H9 (cell line): ENCODE measurements around the gene ENDOV. TPM values are rescaled to one million over a fixed set of nuclear protein-coding genes. Genes with fewer than 3 reads are reported as not detected.

Experiments used
- DNase-seq: peaks from one replicate; pipeline ENCODE4 v3.0.0-alpha.2; 2017
- H2AFZ ChIP-seq: one replicate; pipeline ENCODE4 v1.6.1; 2013; ENCODE audit warnings: mild to moderate bottlenecking, low read length, control low read depth, moderate library complexity
- H2AK5ac ChIP-seq: 2 replicates; pipeline ENCODE4 v1.6.1; 2013; ENCODE audit warnings: low read length, control low read depth, mixed read lengths; ENCODE audit not compliant: insufficient read length
- H2BK120ac ChIP-seq: one replicate; pipeline ENCODE4 v1.6.1; 2013; ENCODE audit warnings: low read depth, mild to moderate bottlenecking, low read length, control low read depth, inconsistent platforms; ENCODE audit not compliant: poor library complexity, severe bottlenecking
- H2BK12ac ChIP-seq: 2 replicates; pipeline ENCODE4 v1.6.1; 2013; ENCODE audit warnings: low read length, control low read depth, mixed read lengths, low read depth; ENCODE audit not compliant: insufficient read length
- H2BK15ac ChIP-seq: 2 replicates; pipeline ENCODE4 v1.6.1; 2013; ENCODE audit warnings: low read depth, low read length, control low read depth
- H2BK20ac ChIP-seq: one replicate; pipeline ENCODE4 v1.6.1; 2013; ENCODE audit warnings: low read depth, mild to moderate bottlenecking, low read length, control low read depth, inconsistent platforms; ENCODE audit not compliant: poor library complexity, severe bottlenecking
- H2BK5ac ChIP-seq: 2 replicates; pipeline ENCODE4 v1.6.1; 2013; ENCODE audit warnings: low read length, control low read depth, mixed read lengths; ENCODE audit not compliant: insufficient read length
- H3K14ac ChIP-seq: 2 replicates; pipeline ENCODE4 v1.6.1; 2013; ENCODE audit warnings: low read length, control low read depth; ENCODE audit not compliant: insufficient read depth
- H3K18ac ChIP-seq: 2 replicates; pipeline ENCODE4 v1.6.1; 2013; ENCODE audit warnings: low read depth, mild to moderate bottlenecking, mixed read lengths, low read length, control low read depth; ENCODE audit not compliant: insufficient read length
- H3K23ac ChIP-seq: 2 replicates; pipeline ENCODE4 v1.6.1; 2013; ENCODE audit warnings: low read length, control low read depth, mixed read lengths, low read depth; ENCODE audit not compliant: insufficient read length
- H3K23me2 ChIP-seq: 2 replicates; pipeline ENCODE4 v1.6.1; 2013; ENCODE audit warnings: low read depth, mild to moderate bottlenecking, mixed read lengths, low read length, control low read depth; ENCODE audit not compliant: insufficient read length, poor library complexity, severe bottlenecking
- H3K27ac ChIP-seq: 2 replicates; pipeline ENCODE4 v1.5.1; 2013; ENCODE audit warnings: low read length, control low read depth, mixed read lengths, low read depth; ENCODE audit not compliant: insufficient read length
- H3K27me3 ChIP-seq: 2 replicates; pipeline ENCODE4 v1.6.1; 2013; ENCODE audit warnings: low read length, control low read depth, inconsistent platforms; ENCODE audit not compliant: insufficient read depth
- H3K4ac ChIP-seq: 2 replicates; pipeline ENCODE4 v1.6.1; 2013; ENCODE audit warnings: low read depth, mild to moderate bottlenecking, control low read depth, inconsistent platforms, low read length, moderate library complexity
- H3K4me1 ChIP-seq: 2 replicates; pipeline ENCODE4 v1.6.1; 2013; ENCODE audit warnings: low read length, control low read depth, inconsistent platforms; ENCODE audit not compliant: insufficient read depth
- H3K4me2 ChIP-seq: 2 replicates; pipeline ENCODE4 v1.6.1; 2013; ENCODE audit warnings: low read length, control low read depth, mixed read lengths; ENCODE audit not compliant: insufficient read length, insufficient read depth
- H3K56ac ChIP-seq: 2 replicates; pipeline ENCODE4 v1.6.1; 2013; ENCODE audit warnings: low read depth, mild to moderate bottlenecking, mixed read lengths, low read length, control low read depth; ENCODE audit not compliant: insufficient read length
- H3K79me1 ChIP-seq: 2 replicates; pipeline ENCODE4 v1.6.1; 2013; ENCODE audit warnings: low read depth, mild to moderate bottlenecking, moderate library complexity, low read length, control low read depth, inconsistent platforms; ENCODE audit not compliant: insufficient read depth, poor library complexity, severe bottlenecking
- H3K79me2 ChIP-seq: 2 replicates; pipeline ENCODE4 v1.6.1; 2013; ENCODE audit warnings: low read length, control low read depth, inconsistent platforms; ENCODE audit not compliant: insufficient read depth
- H3K9ac ChIP-seq: 2 replicates; pipeline ENCODE4 v1.6.1; 2013; ENCODE audit warnings: low read length, control low read depth, mixed read lengths; ENCODE audit not compliant: insufficient read length; ENCODE audit errors: extremely low read depth
- H3K9me3 ChIP-seq: one replicate; pipeline ENCODE4 v1.6.1; 2013; ENCODE audit warnings: low read depth, low read length, inconsistent platforms; ENCODE audit not compliant: control insufficient read depth
- H3T11ph ChIP-seq: one replicate; pipeline ENCODE4 v1.6.1; 2013; ENCODE audit warnings: mild to moderate bottlenecking, low read length, control low read depth, inconsistent platforms
- H4K20me1 ChIP-seq: one replicate; pipeline ENCODE4 v1.6.1; 2013; ENCODE audit not compliant: control insufficient read depth, insufficient read length, insufficient read depth
- H4K5ac ChIP-seq: 2 replicates; pipeline ENCODE4 v1.6.1; 2013; ENCODE audit warnings: low read depth, mild to moderate bottlenecking, mixed read lengths, low read length, control low read depth; ENCODE audit not compliant: insufficient read length
- H4K8ac ChIP-seq: replicated peaks from 2 replicates; pipeline ENCODE4 v1.6.1; 2013; ENCODE audit warnings: low read length, control low read depth, mixed read lengths, low read depth; ENCODE audit not compliant: insufficient read length
- H4K91ac ChIP-seq: 2 replicates; pipeline ENCODE4 v1.6.1; 2013; ENCODE audit warnings: low read depth, mild to moderate bottlenecking, moderate library complexity, mixed read lengths, low read length, control low read depth; ENCODE audit not compliant: insufficient read length
- H3K27ac Mint-ChIP-seq, 3 experiments: 2 replicates in 2 of 3; 3 replicates in 1 of 3; pipeline ENCODE4 v1.8.0; 2020 to 2021; ENCODE audit warnings: mixed read lengths in 3 of 3, mild to moderate bottlenecking in 1 of 3, moderate library complexity in 1 of 3
- H3K27me3 Mint-ChIP-seq: 2 replicates; pipeline ENCODE4 v1.8.0; 2021; ENCODE audit warnings: low read depth, mild to moderate bottlenecking, moderate library complexity, mixed read lengths
- H3K36me3 Mint-ChIP-seq, 3 experiments: 2 replicates in 2 of 3; 3 replicates in 1 of 3; pipeline ENCODE4 v1.8.0; 2020 to 2021; ENCODE audit warnings: low read depth in 3 of 3, mixed read lengths in 3 of 3; ENCODE audit not compliant: insufficient read depth in 1 of 3
- H3K4me1 Mint-ChIP-seq, 2 experiments: 2 replicates each; pipeline ENCODE4 v1.8.0; 2020; ENCODE audit warnings: mixed read lengths in 2 of 2
- H3K4me3 Mint-ChIP-seq, 2 experiments: 2 replicates in 1 of 2; 3 replicates in 1 of 2; pipeline ENCODE4 v1.8.0; 2020 to 2021; ENCODE audit warnings: mild to moderate bottlenecking in 2 of 2, mixed read lengths in 2 of 2, moderate library complexity in 1 of 2
- H3K9me3 Mint-ChIP-seq, 2 experiments: 2 replicates in 1 of 2; 3 replicates in 1 of 2; pipeline ENCODE4 v1.8.0; 2020; ENCODE audit warnings: mild to moderate bottlenecking in 2 of 2, mixed read lengths in 2 of 2, moderate library complexity in 1 of 2
- CTCF ChIP-seq: fragments of 200-600 bp; sonication (generic); conservative IDR thresholded peaks from 3 replicates; pipeline ENCODE4 v1.8.0; 2021; ENCODE audit warnings: antibody characterized with exemption, mild to moderate bottlenecking
- WGBS: extraction: QIAGEN DNeasy Blood & Tissue Kit; methylation state at CpG from one replicate; pipeline ENCODE4 v1.1.7; 2013; ENCODE audit warnings: missing lambda C conversion rate, low lambda C conversion rate, mixed read lengths; ENCODE audit not compliant: insufficient read length; ENCODE audit errors: extremely low coverage; 5-methylcytosine and 5-hydroxymethylcytosine counted together
- total RNA-seq: library from RNA; stranded (reverse); gene quantifications from 2 replicates; pipeline ENCODE4 v1.2.1, GENCODE V29; 2021

ENDOV gene
- total RNA-seq, 1 experiment from 2014 or later = 17.1 TPM

GRCh38 chr17:80449194-80449929 lies 34.4 kb downstream of the ENDOV start:
- no peak overlapping the region for H4K8ac ChIP-seq
- Mint-ChIP-seq H3K9me3 (no peaks in the 10 kb centered on the region), H3K4me1 (peaks cover 4 to 11% of the 10 kb centered on the region in 2 experiments; a peak in 3 of 4 replicates), H3K27ac (no peak overlapping the region), H3K4me3 (no peak overlapping the region), H3K27me3 (peaks cover 39% of the 10 kb centered on the region), H3K36me3 (peaks cover 0 to 2% (median 0%) of the 10 kb centered on the region in 3 experiments; a peak in 1 of 7 replicates)
- no peak overlapping the region for H2AK5ac ChIP-seq
- H2BK20ac ChIP-seq = no peak overlapping the region
- peaks cover 5% of the 10 kb centered on the region for H3K23me2 ChIP-seq
- no peak overlapping the region for H2BK120ac ChIP-seq
- no peak overlapping the region for H2AFZ ChIP-seq
- H4K91ac ChIP-seq = no peak overlapping the region
- no peak overlapping the region for H3K14ac ChIP-seq
- no peaks in the 10 kb centered on the region for H3K79me2 ChIP-seq
- no peak overlapping the region for H3K23ac ChIP-seq
- WGBS = no CpG with 5 or more reads among the region's 27 CpGs
- H3K4me2 ChIP-seq = no peak overlapping the region
- H4K5ac ChIP-seq = no peak overlapping the region
- H3K9me3 ChIP-seq = no peaks in the 10 kb centered on the region
- TF ChIP-seq CTCF = no peak
- no peak overlapping the region for H3K9ac ChIP-seq
- no peak overlapping the region for H2BK12ac ChIP-seq
- H3K4ac ChIP-seq = no peak overlapping the region
- H3K4me1 ChIP-seq = no peaks in the 10 kb centered on the region
- H2BK5ac ChIP-seq = no peak overlapping the region
- no peaks in the 10 kb centered on the region for H4K20me1 ChIP-seq
- no peak overlapping the region for H3K18ac ChIP-seq
- no peaks in the 10 kb centered on the region for H3K27me3 ChIP-seq
- no peak overlapping the region for H3T11ph ChIP-seq
- H2BK15ac ChIP-seq = no peak overlapping the region
- no peak overlapping the region for H3K56ac ChIP-seq
- H3K27ac ChIP-seq = no peak overlapping the region
- no peaks in the 10 kb centered on the region for H3K79me1 ChIP-seq
- DNase-seq = no peak
